ENCODE results near the gene TST.

The TST gene

DNA sequence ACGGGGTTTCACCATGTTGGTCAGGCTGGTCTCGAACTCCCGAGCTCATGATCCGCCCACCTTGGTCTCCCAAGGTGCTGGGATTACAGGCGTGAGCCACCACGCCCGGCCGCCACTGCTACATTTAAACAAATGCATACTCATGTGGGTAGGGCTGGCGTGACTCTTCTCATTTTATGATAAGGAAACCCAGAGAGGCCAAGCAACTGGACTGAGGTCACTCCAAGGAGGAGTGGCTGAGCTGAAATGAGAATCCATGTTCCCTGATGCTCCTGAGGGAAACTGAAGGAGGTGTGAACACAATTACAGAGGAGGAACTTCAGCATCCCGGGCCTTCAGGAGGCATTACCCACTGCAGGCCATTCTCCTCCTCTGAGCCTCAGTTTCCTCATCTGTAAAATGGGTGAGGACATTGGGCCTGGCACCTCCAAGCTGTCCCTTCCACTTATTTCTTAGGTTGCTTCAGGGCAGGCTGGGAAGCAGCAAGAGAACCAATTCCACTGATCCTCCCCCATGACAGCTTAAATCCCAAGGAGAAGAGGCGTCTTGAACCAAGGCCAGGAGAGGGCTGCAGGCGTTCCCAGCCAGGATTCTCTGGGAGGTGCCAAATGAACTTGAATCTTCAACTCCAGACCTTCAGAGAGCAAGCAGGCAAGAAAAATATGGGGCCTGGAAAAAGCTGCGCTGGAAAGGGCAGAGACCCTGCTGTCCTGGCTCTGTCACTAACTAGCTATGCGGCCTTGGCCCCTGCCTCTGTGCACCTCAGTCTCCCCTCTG, 2.9 kb downstream of the TST start:
- in situ Hi-C loops (cut with MboI; ENCODE audit: low sequenced_read_pairs), result loop anchor here (25.0 kb wide), 1 partner anchor 479 kb away; the partner anchor contains the start of gene EIF3D

DNA sequence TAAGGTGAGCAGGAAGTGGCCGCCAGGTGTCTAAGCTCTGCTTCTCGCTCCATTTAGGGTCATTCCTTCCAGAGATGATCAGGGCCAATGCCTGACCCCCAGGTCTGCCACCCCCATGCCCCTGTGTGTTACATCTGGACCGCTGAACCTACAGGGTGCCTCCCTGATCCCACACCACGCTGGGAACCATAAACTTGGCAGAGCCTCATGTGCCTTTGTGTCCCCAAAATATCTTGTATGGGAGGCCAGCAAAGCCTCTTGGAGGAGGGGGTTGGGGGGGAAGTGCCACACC, 3.7 kb downstream of the TST start:
- in situ Hi-C loops (cut with MboI; ENCODE audit: low sequenced_read_pairs), result loop anchor here (25.0 kb wide), 1 partner anchor 478 kb away; the partner anchor contains the start of gene EIF3D

DNA sequence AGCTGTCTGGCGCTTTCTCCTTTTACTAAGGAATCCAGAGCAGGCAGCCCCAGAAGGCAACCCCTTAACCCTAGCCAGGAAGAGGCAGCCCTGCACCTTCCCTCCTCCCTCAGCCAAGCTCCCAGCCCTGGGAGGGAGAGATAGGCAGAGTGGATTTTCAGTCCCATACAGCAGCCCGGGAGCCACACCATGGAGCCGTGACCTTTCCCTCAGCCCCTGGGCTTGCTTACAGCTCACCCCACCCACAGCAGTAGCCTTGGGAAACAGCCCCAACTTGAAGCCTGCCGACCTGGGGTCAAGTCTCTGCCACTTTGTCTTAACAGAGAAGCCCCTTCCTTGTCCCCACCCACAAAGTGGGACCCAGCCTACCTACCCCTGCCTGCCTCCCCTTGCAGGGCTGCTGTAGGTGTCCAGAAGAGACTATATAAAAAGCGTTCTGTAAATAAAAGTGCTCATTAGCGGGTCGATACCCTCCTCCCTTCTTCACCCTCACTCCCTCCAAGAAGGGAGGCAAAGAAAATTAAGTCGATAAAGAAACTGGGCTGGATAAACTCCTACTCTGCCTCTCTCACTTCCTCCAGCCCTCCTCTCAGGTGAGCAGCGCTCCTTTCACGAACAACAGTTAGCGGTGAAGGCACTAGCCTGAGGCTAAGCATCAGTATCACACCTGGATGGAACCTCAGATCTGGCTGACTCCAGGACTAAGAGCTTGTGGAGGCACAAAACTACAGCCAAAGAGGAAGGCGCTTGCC, 4.2 kb downstream of the TST start:
- in situ Hi-C loops (cut with MboI; ENCODE audit: low sequenced_read_pairs), result loop anchor here (25.0 kb wide), 1 partner anchor 478 kb away; the partner anchor contains the start of gene EIF3D

DNA sequence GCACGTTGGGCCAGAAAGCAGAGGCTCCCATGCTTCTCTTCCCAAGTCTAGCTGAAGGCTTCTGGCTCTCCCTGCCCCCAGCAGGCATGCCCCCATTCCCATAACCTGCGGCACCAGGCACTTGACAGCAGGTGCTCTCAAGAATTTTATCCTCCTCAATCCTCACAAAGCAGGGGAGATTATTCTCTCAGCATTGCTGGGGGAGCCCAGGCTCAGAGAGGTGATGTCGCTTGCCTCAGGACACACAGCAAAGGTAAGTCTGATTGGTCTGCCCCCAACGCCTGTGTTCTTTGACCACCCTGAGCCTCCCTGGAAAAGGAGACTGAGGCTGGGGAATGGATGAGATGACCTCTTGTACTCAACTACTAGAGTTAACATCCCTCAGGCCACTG, 4.8 kb downstream of the TST start:
- in situ Hi-C loops (cut with MboI; ENCODE audit: low sequenced_read_pairs), result loop anchor here (25.0 kb wide), 1 partner anchor 477 kb away; the partner anchor contains the start of gene EIF3D

DNA sequence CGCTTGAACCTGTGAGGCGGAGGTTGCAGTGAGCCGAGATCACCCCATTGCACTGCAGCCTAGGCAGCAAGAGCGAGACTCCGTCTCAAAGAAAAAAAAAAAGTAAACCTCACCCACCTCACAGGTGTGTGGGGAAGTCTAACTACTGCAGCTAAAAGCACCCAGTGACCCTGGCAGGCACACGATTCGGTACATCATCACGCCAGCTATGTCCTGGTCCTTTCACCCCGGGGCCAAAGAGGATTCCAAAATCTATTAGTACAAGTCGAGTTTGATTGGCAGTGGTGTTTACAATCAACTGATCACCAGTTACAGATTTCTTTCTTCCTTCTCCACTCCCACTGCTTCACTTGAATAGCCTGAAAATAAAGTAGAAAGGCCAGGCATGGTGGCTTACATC, 6.3 kb downstream of the TST start:
- in situ Hi-C loops (cut with MboI; ENCODE audit: low sequenced_read_pairs), result loop anchor here (25.0 kb wide), 1 partner anchor 476 kb away; the partner anchor contains the start of gene EIF3D

DNA sequence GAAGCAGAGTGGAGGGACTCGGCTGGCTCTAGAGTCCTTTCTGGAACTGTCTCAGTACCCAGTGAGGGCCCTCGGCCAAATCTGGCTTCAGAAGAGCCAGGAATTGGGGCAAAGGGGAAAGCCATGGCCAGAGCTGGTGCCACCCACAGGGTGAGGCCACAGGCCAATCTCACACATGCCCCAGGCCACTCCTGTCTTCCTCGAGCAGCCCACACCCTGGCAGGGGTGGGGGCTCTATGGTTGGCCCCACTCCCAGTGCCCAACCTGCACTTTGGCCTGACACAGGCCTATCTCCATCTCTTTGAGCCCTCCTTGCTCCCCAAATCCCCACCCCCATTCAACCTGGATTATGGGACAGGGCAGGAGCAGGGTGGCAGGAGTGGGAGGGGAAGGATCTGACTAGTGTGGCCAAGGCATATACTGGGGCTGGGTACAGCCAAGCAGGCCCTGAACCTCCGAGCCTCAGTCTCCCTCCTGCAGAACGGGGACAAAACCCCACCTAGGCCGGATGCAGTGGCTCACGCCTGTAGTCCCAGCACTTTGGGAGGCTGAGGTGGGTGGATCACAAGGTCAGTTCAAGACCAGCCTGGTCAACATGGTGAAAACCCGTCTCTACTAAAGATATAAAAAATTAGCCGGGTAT, 6.9 kb downstream of the TST start:
- in situ Hi-C loops (cut with MboI; ENCODE audit: low sequenced_read_pairs), result loop anchor here (25.0 kb wide), 1 partner anchor 475 kb away; the partner anchor contains the start of gene EIF3D

DNA sequence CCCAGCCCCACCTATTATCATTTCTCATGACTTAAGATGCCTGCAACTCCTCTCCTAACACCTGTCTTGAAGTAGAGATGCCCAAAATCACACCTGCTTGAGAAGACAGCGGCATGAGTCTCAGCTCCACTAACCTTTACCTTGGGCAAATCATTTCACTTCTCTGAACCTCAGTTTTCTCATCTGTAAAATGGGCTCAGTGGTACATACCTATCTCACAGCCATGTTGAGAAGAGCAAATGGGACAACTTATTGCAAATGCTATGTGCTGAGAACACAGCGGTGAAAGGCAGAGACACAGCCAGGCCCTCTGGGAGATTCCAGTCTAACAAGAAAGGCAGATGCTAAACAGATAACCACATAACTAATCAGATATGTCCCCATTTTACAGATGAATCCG, 7.8 kb downstream of the TST start:
- in situ Hi-C loops (cut with MboI; ENCODE audit: low sequenced_read_pairs), result loop anchor here (25.0 kb wide), 1 partner anchor 474 kb away; the partner anchor contains the start of gene EIF3D

DNA sequence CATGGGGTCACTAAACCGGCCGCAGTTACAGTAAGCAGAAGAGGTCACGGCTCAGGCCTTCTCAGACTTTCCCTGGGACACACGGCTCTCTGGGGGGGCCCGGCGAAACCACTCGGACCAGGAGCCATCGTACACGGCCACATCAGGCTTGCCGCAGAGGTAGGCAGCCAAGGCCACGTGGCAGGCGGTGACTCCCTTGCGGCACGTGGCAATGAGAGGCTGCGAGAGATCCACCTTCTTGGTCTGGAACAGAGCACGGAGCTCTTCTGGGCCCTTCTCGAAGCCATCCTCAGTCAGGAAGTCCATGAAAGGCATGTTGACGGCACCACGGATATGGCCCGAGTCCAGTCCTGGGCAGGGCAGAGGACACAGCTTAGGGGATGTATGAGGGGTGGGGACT, 8.3 kb downstream of the TST start:
- in situ Hi-C loops (cut with MboI; ENCODE audit: low sequenced_read_pairs), result loop anchor here (25.0 kb wide), 1 partner anchor 474 kb away; the partner anchor contains the start of gene EIF3D

DNA sequence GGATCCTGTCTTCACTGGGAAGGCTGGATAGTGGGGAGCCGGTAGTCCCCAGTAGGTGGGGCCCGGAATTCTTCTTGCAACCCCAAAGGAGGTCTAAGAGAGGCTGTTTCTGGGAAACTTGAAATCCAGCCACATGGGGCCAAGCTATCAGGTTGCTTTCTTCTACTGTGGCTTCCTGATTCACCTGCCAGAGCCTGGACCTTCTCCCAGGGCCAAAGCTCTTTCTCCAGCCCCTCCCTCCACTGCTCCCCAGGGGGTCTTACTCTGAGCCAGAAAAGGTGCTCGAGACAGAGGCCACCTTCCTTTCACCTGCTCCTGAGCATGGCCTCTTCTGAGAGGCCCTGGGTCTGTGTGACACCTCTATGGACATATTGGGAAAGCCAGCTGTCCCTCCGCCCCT, 9.1 kb downstream of the TST start:
- in situ Hi-C loops (cut with MboI; ENCODE audit: low sequenced_read_pairs), result loop anchor here (25.0 kb wide), 1 partner anchor 473 kb away; the partner anchor contains the start of gene EIF3D

DNA sequence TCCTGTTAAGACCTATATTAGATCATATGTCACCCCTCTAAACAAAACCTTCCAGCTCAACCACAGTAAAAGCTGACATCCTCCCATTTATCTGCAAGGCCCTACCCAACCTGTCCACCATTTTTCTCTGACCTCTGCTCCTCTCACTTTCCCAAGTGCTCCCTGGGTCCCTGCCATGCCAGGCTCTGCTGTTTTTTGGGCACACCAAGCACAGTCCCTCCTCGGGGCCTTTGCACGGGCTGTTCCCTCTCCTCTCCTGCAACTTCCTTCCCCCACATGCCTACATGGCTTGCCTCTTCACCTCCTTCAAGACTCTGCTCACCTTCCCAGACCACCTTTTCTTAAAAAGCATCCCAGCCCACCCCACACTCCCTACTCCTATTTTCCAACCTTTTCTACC, 9.8 kb downstream of the TST start:
- in situ Hi-C loops (cut with MboI; ENCODE audit: low sequenced_read_pairs), result loop anchor here (25.0 kb wide), 1 partner anchor 472 kb away; the partner anchor contains the start of gene EIF3D

DNA sequence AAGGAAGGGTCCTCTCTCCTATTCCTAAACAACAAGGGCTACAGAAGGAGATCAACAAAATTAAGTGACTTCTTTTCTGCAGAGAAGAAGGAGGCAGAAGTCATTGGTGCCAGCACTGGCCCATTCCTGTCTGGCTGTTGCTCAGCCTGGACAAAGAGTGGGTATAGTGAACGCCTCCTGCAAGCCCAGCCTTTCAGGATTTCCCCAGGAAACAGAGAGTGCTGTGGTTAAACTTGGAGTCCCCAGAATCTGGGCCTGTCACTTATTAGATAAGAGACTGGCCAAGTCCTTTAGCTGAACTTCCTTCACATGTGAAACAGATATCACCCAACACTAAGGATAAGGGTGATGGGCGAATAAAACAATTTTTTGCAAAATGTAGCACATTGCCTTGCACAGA, 10.9 kb downstream of the TST start:
- in situ Hi-C loops (cut with MboI; ENCODE audit: low sequenced_read_pairs), result loop anchor here (25.0 kb wide), 1 partner anchor 471 kb away; the partner anchor contains the start of gene EIF3D

DNA sequence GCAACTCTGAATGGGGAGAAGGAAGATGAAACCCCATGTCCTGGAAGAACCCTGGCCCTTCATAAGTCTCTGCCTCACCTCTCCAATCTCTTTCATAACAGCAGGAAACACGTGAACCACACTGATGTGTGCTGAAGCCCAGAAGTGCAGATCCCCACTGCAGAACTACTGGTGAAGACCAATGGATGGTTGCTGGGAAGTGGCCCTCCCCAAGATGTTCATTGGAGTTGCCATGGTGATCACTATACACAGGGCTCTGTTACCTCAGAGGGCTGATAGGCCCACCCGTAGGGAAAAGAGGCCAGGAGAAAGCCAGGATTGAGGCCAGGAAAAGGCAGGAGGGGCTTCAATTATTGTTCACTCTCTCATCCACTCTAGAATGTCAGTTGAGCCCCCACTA, 11.6 kb downstream of the TST start:
- in situ Hi-C loops (cut with MboI; ENCODE audit: low sequenced_read_pairs), result loop anchor here (25.0 kb wide), 1 partner anchor 470 kb away; the partner anchor contains the start of gene EIF3D

DNA sequence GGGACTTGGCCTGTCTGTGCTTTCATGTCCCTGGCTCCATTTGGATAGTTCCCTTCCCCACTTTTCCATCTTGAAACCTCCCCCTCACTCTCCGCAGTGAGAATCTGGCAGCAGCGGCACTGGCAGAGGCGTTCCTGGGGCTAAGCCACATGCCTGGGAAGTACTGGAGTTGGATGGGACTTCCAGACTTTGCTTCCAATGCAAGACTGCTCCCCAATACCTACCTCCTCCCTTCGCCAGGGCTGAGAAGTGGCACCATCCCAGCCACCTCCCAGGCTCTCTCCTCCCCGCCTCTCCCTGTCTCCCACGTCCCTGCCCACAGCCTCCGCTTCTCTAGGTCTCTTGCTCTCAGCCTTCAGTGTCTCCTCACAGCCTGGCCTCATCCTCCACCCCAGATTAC, 16.6 kb downstream of the TST start:
- in situ Hi-C loops (cut with MboI; ENCODE audit: low sequenced_read_pairs), result loop anchor here (25.0 kb wide), 1 partner anchor 465 kb away; the partner anchor contains the start of gene EIF3D

DNA sequence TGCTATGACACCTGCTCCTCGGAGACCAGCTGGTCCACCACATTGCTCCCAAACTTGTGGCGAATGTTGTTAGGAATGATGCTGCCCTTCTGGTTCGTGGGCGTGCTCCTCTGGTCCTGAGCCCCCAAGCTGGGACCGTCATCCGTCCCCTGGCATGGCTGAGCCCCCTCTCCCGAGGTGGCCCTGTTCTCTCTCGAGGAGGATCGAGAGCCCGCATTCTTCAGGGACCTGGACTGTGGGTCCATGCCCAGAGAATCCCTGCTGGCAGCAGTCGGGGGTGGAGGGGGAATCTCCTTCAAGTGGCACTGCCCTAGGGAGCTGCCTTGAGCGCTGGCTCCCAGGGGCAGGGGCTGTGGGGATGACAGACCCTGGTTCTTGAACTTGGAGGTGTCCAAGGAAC, 17.4 kb downstream of the TST start:
- in situ Hi-C loops (cut with MboI; ENCODE audit: low sequenced_read_pairs), result loop anchor here (25.0 kb wide), 1 partner anchor 465 kb away; the partner anchor contains the start of gene EIF3D

DNA sequence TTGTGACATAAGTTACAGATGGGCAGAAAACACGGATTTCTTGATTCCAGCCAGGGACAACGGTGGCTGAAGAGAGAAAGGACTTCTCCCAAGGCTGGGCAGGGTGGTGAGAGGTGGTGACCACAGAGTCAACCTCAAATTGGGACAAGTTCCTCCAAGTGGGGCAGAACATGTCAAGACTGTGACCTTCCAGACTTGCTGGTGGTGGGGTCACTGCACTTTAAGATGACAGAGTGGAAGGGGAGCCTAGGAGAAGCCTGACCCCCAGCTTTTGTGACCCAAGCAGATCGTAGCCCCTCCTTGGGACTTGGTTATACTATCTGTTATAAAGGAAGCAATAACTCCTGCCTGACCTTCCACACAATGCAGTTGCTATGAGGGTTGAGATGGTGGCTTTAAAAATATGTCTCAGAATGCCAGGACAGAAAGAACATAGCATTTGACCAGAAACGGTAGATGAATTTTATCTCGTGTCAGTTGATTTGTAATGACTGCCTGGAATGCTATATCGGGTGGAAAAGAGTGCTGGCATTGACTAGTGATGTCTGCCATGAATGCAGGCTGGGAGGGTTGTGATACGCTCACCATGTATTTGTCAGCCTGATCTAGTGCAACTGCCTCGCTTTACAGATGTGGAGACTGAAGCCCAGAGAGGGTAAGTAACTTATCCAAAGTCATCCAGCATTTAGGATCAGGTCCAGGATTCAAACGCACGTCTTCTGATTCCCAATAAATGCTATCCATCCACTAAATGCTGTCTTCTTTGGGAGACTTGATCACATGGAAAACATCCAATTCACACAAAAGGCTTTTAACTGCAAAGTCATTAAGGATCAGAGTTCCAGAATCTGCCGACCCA, 18.3 kb downstream of the TST start:
- in situ Hi-C loops (cut with MboI; ENCODE audit: low sequenced_read_pairs), result loop anchor here (25.0 kb wide), 1 partner anchor 464 kb away; the partner anchor contains the start of gene EIF3D

DNA sequence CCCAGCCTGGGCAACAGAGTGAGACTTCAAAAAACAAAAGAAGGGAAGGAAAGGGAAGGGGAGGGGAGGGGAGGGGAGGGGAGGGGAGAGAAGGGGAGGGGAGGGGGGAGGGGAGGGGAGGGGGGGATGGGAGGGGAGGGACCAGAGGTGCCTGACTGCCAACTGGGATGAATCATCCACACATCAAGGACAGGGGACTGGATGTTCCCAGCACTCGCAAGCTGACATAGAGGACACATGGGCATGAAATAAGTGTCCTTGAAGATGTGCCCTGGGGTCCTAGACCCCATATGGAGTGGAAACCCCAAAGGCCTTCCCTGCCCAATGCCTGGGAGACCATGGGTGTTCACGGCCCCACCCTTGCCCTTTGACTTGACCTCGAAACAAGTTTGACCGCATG, 19.8 kb downstream of the TST start:
- in situ Hi-C loops (cut with MboI; ENCODE audit: low sequenced_read_pairs), result no loop called here

DNA sequence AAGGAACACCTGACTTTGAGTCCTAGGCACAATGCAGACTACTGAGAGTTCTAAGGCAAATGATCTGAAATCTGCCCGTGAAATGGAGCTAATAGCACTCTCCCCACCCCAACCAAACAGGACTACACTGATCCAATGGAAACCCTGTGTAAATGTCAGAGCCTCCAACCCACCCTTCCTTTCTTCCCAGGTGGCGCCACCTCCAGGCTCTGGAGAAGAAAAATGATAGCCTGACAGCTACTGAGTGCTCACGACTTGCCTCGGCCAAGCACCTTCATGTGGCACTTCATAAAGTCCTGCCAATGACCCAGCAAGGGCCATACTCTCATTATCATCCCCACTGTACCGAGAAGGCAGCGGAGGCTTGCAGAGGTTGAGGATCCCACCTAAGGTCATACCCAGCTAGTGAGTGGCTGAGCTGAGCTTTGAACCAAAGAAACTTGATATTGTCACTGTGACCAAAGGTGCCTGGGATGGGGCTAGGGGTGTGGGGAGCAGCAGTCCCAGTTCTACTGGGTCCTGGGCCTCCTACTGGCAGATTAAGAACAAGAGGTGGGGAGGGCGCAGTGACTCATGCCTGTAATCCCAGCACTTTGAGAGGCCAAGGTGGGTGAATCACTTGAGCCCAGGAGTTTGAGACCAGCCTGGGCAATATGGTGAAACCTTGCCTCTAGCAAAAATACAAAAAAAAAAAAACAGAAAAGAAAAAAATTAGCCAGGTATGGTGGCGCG, 20.5 kb downstream of the TST start:
- in situ Hi-C loops (cut with MboI; ENCODE audit: low sequenced_read_pairs), result no loop called here

DNA sequence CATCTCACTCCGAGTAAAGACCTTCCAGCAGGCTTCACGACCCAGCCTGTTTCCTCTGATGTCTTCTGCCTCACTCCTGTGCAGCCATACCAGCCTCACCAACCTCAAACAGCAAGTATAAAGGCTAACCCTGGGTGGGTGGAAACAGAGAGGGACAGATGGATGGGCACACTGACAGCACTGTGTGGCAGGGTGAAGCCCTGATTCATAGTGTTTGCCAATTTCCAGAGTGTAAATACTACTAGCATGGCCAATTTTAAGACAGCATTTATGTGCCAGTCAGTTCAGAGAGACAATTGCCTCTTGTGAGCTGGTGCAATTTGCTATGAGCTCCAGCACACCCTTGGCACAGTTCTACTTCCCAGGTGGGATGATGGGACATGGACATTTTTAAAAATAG, 21.5 kb downstream of the TST start:
- in situ Hi-C loops (cut with MboI; ENCODE audit: low sequenced_read_pairs), result no loop called here

DNA sequence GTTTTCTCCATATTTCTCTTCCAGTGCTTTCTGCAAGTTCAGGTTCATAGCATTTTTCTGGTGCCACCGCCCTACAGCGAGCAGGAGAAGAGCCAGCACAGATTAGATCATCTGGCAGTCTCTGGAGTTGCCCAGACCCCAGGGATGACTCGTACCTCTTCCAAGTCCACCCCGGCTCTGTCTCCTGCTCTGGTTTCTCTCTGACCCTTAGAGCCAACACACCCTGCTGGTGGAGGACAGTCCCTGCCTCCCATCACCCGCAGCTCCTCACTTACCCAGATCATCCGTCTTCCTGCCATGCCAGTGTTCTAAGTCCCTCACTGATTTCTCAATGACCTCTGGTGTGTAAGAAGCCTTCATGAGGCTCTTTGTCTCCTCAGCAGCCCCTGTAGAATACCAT, 28.0 kb downstream of the TST start:
- in situ Hi-C loops (cut with MboI; ENCODE audit: low sequenced_read_pairs), result no loop called here

All from HL-60/S4 (cell line).